Dendritic cell treated with granulocyte-macrophage colony-stimulating factor and Interleukin-4, amounts not matched to agents 40 ng/mL and 50 ng/mL, for 4 days (primary cell): ENCODE measurements around the gene GPR152.

ENCODE experiments used
- H3K27ac Mint-ChIP-seq: one replicate; pipeline ENCODE4 v1.8.0; 2022; ENCODE audit warnings: mild to moderate bottlenecking, mixed read lengths
- H3K27me3 Mint-ChIP-seq: one replicate; pipeline ENCODE4 v1.8.0; 2022; ENCODE audit warnings: mild to moderate bottlenecking, mixed read lengths
- H3K36me3 Mint-ChIP-seq: one replicate; pipeline ENCODE4 v1.8.0; 2022; ENCODE audit warnings: low read depth, mixed read lengths
- H3K4me1 Mint-ChIP-seq: one replicate; pipeline ENCODE4 v1.8.0; 2022; ENCODE audit warnings: low read depth, mixed read lengths
- H3K4me3 Mint-ChIP-seq: one replicate; pipeline ENCODE4 v1.8.0; 2022; ENCODE audit warnings: mild to moderate bottlenecking, moderate library complexity, mixed read lengths
- H3K9me3 Mint-ChIP-seq: one replicate; pipeline ENCODE4 v1.8.0; 2022; ENCODE audit warnings: mixed read lengths
- intact Hi-C: fragments of 100-400 bp; cut with micrococcal nuclease; formaldehyde crosslinking; loops from one replicate; pipeline ENCODE4 v1.15.0; 2022

Gene GPR152

DNA sequence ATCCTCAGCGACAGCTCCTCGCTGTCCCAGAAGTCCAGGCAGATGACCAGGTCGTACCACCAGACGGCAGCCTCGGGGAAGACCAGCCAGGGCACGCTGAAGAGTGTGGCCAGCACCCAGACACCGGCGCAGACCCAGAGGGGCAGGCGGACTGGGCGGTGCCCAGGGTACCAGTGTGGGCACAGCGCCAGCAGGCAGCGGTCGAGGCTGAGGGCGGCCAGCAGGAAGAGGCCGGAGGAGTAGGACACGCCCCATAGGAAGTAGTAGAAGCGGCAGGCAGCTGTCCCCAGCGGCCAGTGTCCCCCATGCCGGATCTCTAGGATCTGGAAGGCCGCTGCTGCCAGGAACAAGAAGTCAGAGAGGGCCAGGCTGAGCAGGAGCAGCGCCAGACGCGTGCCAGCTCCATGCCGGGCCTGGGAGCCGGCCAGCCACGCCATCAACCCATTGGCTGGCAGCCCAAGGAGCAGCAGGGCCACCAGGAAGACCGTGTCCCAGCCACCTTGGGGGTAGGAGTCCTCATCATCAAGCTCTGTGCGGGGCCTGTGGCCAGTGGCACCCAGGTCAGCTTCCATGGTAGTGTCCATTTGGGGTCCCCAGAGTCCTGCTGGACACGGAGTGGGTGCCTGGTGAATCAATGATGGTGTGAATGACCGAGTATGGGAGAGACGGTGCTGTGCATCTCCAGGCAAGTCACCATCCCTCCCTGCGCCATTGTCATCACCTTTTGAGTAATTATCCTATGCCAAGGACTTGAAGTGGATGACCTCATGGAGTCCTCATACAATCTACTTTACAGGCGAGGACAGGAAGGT lies at the start of gene GPR152:
Gene GPR152, minus strand, starts transcription at position 589 of the 812 bp plus-strand sequence. Its CDS starts 5 bp downstream, at position 584.
- intact Hi-C loops, result no loop called here
- Mint-ChIP-seq H3K36me3 (no peaks in the 10 kb centered on the region), H3K9me3 (no peaks in the 10 kb centered on the region), H3K4me1 (peaks cover 69% of the 10 kb centered on the region), H3K27ac (peak within 1 kb of the TSS; percentile 87), H3K27me3 (peaks cover 3% of the 10 kb centered on the region), H3K4me3 (peak within 1 kb of the TSS; percentile 43)

GRCh38 chr11:67501854-67502253 lies 49.3 kb upstream of the GPR152 start:
- Mint-ChIP-seq H3K4me1 (peaks cover 70% of the 10 kb centered on the region), H3K4me3 (no peak overlapping the region), H3K9me3 (no peaks in the 10 kb centered on the region), H3K27me3 (no peaks in the 10 kb centered on the region), H3K36me3 (peaks cover 94% of the 10 kb centered on the region), H3K27ac (no peak overlapping the region)
- intact Hi-C loops, result loop anchor here (10.0 kb wide), 1 partner anchor 217 kb away; the partner anchor contains the start of gene ANKRD13D

- no peak overlapping the region for H3K27ac Mint-ChIP-seq
- peaks cover 94% of the 10 kb centered on the region for H3K36me3 Mint-ChIP-seq
- H3K9me3 Mint-ChIP-seq, result no peaks in the 10 kb centered on the region
- H3K27me3 Mint-ChIP-seq, result no peaks in the 10 kb centered on the region
- intact Hi-C loops, result loop anchor here (10.0 kb wide), 1 partner anchor 216 kb away; the partner anchor contains the start of gene ANKRD13D
- peaks cover 64% of the 10 kb centered on the region for H3K4me1 Mint-ChIP-seq
- H3K4me3 Mint-ChIP-seq, result no peak overlapping the region
These were observed 48.5 kb upstream of the GPR152 start for GRCh38 chr11:67500831-67501715.

- no peaks in the 10 kb centered on the region for H3K27me3 Mint-ChIP-seq
- intact Hi-C loops, result loop anchor here (10.0 kb wide), 1 partner anchor 216 kb away; the partner anchor contains the start of gene ANKRD13D
- no peak overlapping the region for H3K4me3 Mint-ChIP-seq
- H3K36me3 Mint-ChIP-seq, result peaks cover 94% of the 10 kb centered on the region
- no peak overlapping the region for H3K27ac Mint-ChIP-seq
- no peaks in the 10 kb centered on the region for H3K9me3 Mint-ChIP-seq
- H3K4me1 Mint-ChIP-seq, result peaks cover 58% of the 10 kb centered on the region
These were observed 47.9 kb upstream of the GPR152 start for GRCh38 chr11:67500484-67500821.

DNA sequence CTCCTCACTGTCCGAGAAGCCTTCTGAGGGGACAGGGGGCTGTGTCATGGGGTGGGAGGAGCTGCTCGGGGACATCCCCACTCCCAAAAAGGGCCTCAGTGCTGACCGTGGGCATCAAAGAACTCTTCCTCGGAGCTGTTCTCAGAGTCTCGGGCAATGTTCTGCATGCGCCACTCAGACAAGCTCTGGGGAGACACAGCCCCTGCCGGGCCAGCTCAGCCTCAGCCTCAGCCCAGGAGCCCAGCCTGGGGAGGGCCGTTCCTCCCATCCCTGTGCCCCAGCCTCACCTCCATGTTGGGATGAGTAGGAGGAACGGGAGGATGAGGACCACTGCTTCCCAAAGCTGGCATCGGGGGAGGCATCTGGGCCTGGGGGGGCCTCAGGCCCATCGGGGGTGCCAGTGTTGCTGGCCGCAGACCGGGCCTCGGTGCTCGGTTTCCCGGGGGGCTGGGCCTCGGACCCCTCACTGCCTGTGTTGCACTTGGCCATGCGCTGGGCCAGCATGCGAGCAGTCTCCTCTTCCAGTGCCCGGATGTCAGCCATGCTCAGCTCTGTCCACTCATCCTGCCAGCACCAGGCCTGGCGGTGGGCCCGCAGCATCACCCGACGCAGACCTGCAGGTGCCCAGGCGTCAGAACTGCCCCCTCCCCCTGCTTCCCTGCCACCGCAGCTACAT lies 47.4 kb upstream of the GPR152 start:
- H3K27me3 Mint-ChIP-seq, result no peaks in the 10 kb centered on the region
- H3K27ac Mint-ChIP-seq, result no peak overlapping the region
- no peaks in the 10 kb centered on the region for H3K9me3 Mint-ChIP-seq
- H3K4me1 Mint-ChIP-seq, result peaks cover 56% of the 10 kb centered on the region
- intact Hi-C loops, result loop anchor here (10.0 kb wide), 1 partner anchor 215 kb away; the partner anchor contains the start of gene ANKRD13D
- no peak overlapping the region for H3K4me3 Mint-ChIP-seq
- H3K36me3 Mint-ChIP-seq, result peaks cover 97% of the 10 kb centered on the region

- Mint-ChIP-seq H3K27ac (no peak overlapping the region), H3K36me3 (peaks cover 100% of the 10 kb centered on the region), H3K9me3 (no peaks in the 10 kb centered on the region), H3K4me3 (no peak overlapping the region), H3K4me1 (peaks cover 46% of the 10 kb centered on the region), H3K27me3 (no peaks in the 10 kb centered on the region)
- intact Hi-C loops, result no loop called here
These were observed 46.0 kb upstream of the GPR152 start for GRCh38 chr11:67498544-67498972.

DNA sequence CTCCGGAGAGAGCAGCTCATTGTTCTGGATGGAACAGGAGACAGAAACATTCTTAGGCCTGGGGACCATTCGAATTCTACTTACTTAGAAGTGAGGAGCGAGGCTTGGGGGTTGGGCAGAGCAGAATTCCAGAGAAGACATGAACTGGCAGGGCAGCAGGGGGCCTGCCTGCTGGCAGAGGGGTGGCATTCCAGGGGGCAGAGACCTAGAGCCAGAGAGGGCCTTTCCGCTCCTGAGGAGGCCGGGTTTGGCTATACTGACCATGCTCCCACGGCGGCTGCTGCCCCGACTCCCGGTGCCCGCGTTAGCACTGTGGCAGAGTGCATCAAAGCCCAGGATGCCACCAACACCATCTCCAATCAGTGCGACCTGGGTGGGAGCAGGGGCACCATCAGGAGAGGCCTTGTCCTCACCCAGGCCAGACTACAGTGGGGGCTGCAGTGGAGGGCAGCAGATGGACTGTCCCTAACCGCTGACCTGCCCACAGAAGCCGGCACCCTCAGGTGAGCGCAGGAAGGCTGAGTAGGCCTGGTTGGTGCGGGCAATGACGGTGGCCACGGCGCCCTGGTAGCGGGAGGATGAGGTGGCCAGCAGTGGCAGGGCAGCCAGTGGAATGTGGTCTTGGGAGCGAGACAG lies 45.2 kb upstream of the GPR152 start:
- Mint-ChIP-seq H3K4me3 (no peak overlapping the region), H3K9me3 (no peaks in the 10 kb centered on the region), H3K36me3 (peaks cover 100% of the 10 kb centered on the region), H3K4me1 (peaks cover 38% of the 10 kb centered on the region), H3K27ac (no peak overlapping the region), H3K27me3 (no peaks in the 10 kb centered on the region)
- intact Hi-C loops, result no loop called here

GRCh38 chr11:67496113-67496512 lies 43.6 kb upstream of the GPR152 start:
- Mint-ChIP-seq H3K4me3 (no peak overlapping the region), H3K9me3 (no peaks in the 10 kb centered on the region), H3K36me3 (peaks cover 100% of the 10 kb centered on the region), H3K4me1 (peaks cover 21% of the 10 kb centered on the region), H3K27me3 (no peaks in the 10 kb centered on the region), H3K27ac (no peak overlapping the region)
- intact Hi-C loops, result no loop called here

DNA sequence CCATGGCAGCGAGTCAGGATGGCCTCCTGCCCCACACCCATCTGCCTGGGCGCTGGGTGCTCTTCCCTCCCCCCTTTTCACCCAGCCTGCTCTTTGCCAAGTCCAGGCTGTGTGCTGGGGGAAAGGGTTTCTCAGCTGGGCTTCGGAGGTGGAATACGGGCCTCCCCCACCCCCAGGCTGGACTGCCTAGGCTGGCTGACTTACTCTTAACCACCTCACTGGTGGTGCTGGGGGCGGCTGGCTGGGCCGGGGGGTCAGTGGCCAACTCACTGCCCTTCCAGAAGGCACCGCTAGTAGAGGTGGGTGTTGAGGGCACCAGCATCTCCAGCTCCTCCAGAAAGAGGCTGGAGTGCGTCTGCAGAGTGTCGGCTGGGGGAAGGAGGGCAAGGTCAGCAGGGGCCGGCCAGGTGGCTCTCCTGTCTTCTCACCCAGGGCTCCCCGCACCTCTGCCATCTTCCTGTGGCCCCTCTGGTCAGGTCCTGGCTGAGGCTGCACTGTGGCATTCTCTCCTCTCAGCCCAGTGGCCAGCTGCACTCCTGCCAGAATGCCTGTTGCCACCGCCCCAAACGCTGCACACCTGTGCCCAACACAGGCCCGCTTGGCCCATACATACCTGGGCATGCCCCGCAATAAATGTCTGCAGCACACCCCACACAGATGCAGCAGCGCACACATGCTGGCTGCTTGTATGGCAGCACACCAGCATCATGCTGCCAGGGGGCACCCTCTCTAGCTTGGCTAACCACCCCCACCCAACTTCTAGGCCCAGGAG lies 42.9 kb upstream of the GPR152 start:
- H3K4me1 Mint-ChIP-seq, result peaks cover 15% of the 10 kb centered on the region
- H3K27me3 Mint-ChIP-seq, result no peaks in the 10 kb centered on the region
- H3K27ac Mint-ChIP-seq, result no peak overlapping the region
- peaks cover 100% of the 10 kb centered on the region for H3K36me3 Mint-ChIP-seq
- intact Hi-C loops, result no loop called here
- H3K4me3 Mint-ChIP-seq, result no peak overlapping the region
- no peaks in the 10 kb centered on the region for H3K9me3 Mint-ChIP-seq

GRCh38 chr11:67494371-67495233 lies 42.1 kb upstream of the GPR152 start:
- Mint-ChIP-seq H3K9me3 (no peaks in the 10 kb centered on the region), H3K27me3 (no peaks in the 10 kb centered on the region), H3K36me3 (peaks cover 100% of the 10 kb centered on the region), H3K4me1 (peaks cover 12% of the 10 kb centered on the region), H3K27ac (no peak overlapping the region), H3K4me3 (no peak overlapping the region)
- intact Hi-C loops, result no loop called here

GRCh38 chr11:67493548-67494370 lies 41.2 kb upstream of the GPR152 start:
- H3K4me3 Mint-ChIP-seq, result no peak overlapping the region
- peaks cover 100% of the 10 kb centered on the region for H3K36me3 Mint-ChIP-seq
- intact Hi-C loops, result no loop called here
- H3K27ac Mint-ChIP-seq, result no peak overlapping the region
- H3K27me3 Mint-ChIP-seq, result no peaks in the 10 kb centered on the region
- H3K4me1 Mint-ChIP-seq, result peaks cover 12% of the 10 kb centered on the region
- no peaks in the 10 kb centered on the region for H3K9me3 Mint-ChIP-seq
